HepG2 (cell line): Measurements from ENCODE around the gene BAZ1A. TPM values are rescaled to one million over a fixed set of nuclear protein-coding genes. Genes with fewer than 3 reads are reported as not detected.

Experiments
- ATAC-seq: fragments of 200-7000 bp; cut with Tn5 transposase; 3 replicates; pipeline ENCODE4 v1.9.1; 2020; ENCODE audit warnings: mild to moderate bottlenecking, moderate library complexity
- BruUV-seq: library from RNA; stranded (reverse); fragments of 400-500 nt; replicated peaks from 2 replicates; lab custom pipeline; 2021; lab: Mats Ljungman, UMichigan
- CTCF ChIA-PET: fragments of 300-600 bp; formaldehyde crosslinking; extraction: SDS; loops from one replicate; lab custom pipeline; 2021; ENCODE audit warnings: low total read pairs, inconsistent platforms, low intra/inter-chr PET ratio; lab: Yijun Ruan, JAX
- POLR2A ChIA-PET: fragments of 350-600 bp; sonication (Branson Sonifier 250); formaldehyde crosslinking; loops from one replicate; lab custom pipeline; 2020; ENCODE audit warnings: antibody characterized with exemption, inconsistent platforms; lab: Yijun Ruan, JAX
- DNase-seq: peaks from one replicate; pipeline ENCODE4 v3.0.0-alpha.2; 2015; ENCODE audit warnings: low spot score
- FAIRE-seq: peaks from 3 replicates; lab custom pipeline; 2011; peaks lifted over from hg19 to GRCh38; lab: Jason Lieb, UNC
- H2AFZ ChIP-seq: one replicate; pipeline ENCODE4 v1.6.1; 2011; ENCODE audit warnings: low read length, inconsistent platforms
- H3K27ac ChIP-seq: fragments of 300-600 bp; 3 replicates; pipeline ENCODE4 v1.8.0; 2011; ENCODE audit warnings: mixed run types, mild to moderate bottlenecking, mixed read lengths, low read length, inconsistent platforms; ENCODE audit not compliant: insufficient read depth; ENCODE audit errors: extremely low read length
- H3K27me3 ChIP-seq, 2 experiments: fragments of 200-600 bp in 1 of 2; 2 replicates in 1 of 2; 3 replicates in 1 of 2; pipeline versions ENCODE4 v1.6.0 to v1.8.0; 2011; ENCODE audit warnings: low read length in 2 of 2, mild to moderate bottlenecking in 2 of 2, moderate library complexity in 2 of 2, inconsistent platforms in 1 of 2; ENCODE audit not compliant: insufficient read depth in 2 of 2, control insufficient read depth in 1 of 2
- H3K36me3 ChIP-seq, 2 experiments: fragments of 200-600 bp in 1 of 2; replicated peaks in 1 of 2; 2 replicates in 1 of 2; 3 replicates in 1 of 2; pipeline versions ENCODE4 v1.5.1 to v1.8.0; 2011; ENCODE audit warnings: low read length in 2 of 2, inconsistent platforms in 1 of 2; ENCODE audit not compliant: insufficient read depth in 2 of 2, control insufficient read depth in 1 of 2
- H3K4me1 ChIP-seq: 2 replicates; pipeline ENCODE4 v1.5.1; 2012; ENCODE audit warnings: low read length, inconsistent platforms; ENCODE audit not compliant: insufficient read depth
- H3K4me2 ChIP-seq: 2 replicates; pipeline ENCODE4 v1.6.0; 2011; ENCODE audit warnings: low read depth, low read length, inconsistent platforms
- H3K4me3 ChIP-seq, 3 experiments: fragments of 200-600 bp in 1 of 3; sonication (generic), shearing (Covaris generic) in 1 of 3; replicated peaks in 1 of 3; 2 replicates each; pipeline ENCODE4 v1.5.1; 2011 to 2016; ENCODE audit warnings: low read length in 3 of 3, inconsistent platforms in 2 of 3, low read depth in 2 of 3, mild to moderate bottlenecking in 2 of 3, control low read depth in 1 of 3, mixed read lengths in 1 of 3; ENCODE audit not compliant: insufficient read depth in 1 of 3
- H3K79me2 ChIP-seq: one replicate; pipeline ENCODE4 v1.6.1; 2011; ENCODE audit warnings: low read length, inconsistent platforms; ENCODE audit not compliant: insufficient read depth
- H3K9ac ChIP-seq: 2 replicates; pipeline ENCODE4 v1.6.0; 2011; ENCODE audit warnings: mild to moderate bottlenecking, low read depth, low read length, inconsistent platforms; ENCODE audit not compliant: insufficient read depth
- H3K9me3 ChIP-seq: 2 replicates; pipeline ENCODE4 v1.5.1; 2012; ENCODE audit warnings: mild to moderate bottlenecking, low read length
- H4K20me1 ChIP-seq: 2 replicates; pipeline ENCODE4 v1.6.0; 2011; ENCODE audit warnings: inconsistent platforms, mild to moderate bottlenecking, low read length, moderate library complexity; ENCODE audit not compliant: insufficient read depth
- ARNT2 ChIP-seq: sonication (generic); formaldehyde crosslinking; IDR thresholded peaks from 2 replicates; pipeline ENCODE4 v1.8.0; 2022; ENCODE audit warnings: mild to moderate bottlenecking, low read depth, missing genetic modification reagents, moderate library complexity
- CHCHD3 ChIP-seq: sonication (generic); formaldehyde crosslinking; IDR thresholded peaks from 2 replicates; pipeline ENCODE4 v1.8.0; 2022; ENCODE audit warnings: mild to moderate bottlenecking, missing genetic modification reagents, moderate library complexity
- DMAP1 ChIP-seq: IDR thresholded peaks from 2 replicates; pipeline ENCODE4 v1.6.1; 2016
- DNMT1 ChIP-seq: sonication (generic); formaldehyde crosslinking; IDR thresholded peaks from 2 replicates; pipeline ENCODE4 v1.5.1; 2020; ENCODE audit warnings: mild to moderate bottlenecking, missing genetic modification reagents
- EEA1 ChIP-seq: sonication (generic); formaldehyde crosslinking; IDR thresholded peaks from 2 replicates; pipeline ENCODE4 v1.5.1; 2020; ENCODE audit warnings: mild to moderate bottlenecking, missing genetic modification reagents, borderline replicate concordance
- ERF ChIP-seq: IDR thresholded peaks from 2 replicates; pipeline ENCODE4 v1.6.1; 2018; ENCODE audit warnings: missing biosample characterization, missing genetic modification reagents
- MEIS2 ChIP-seq: sonication (generic); formaldehyde crosslinking; IDR thresholded peaks from 2 replicates; pipeline ENCODE4 v1.9.0; 2021; ENCODE audit warnings: mild to moderate bottlenecking, missing genetic modification reagents
- NFE2 ChIP-seq: sonication (generic); formaldehyde crosslinking; IDR thresholded peaks from 2 replicates; pipeline ENCODE4 v1.4.0; 2020; ENCODE audit warnings: missing genetic modification reagents
- POLR2G ChIP-seq: fragments of 200-400 bp; formaldehyde crosslinking; IDR thresholded peaks from 2 replicates; pipeline ENCODE4 v1.6.1; 2018; ENCODE audit warnings: mild to moderate bottlenecking, low read depth, low read length, moderate library complexity
- RBM22 ChIP-seq: fragments of 200-400 bp; formaldehyde crosslinking; optimal IDR thresholded peaks from 2 replicates; pipeline ENCODE3; 2017; ENCODE audit warnings: mild to moderate bottlenecking, low read length, moderate library complexity
- TBX3 ChIP-seq: fragments of 450-650 bp; IDR thresholded peaks from 2 replicates; pipeline ENCODE4 v1.6.1; 2017; ENCODE audit warnings: antibody characterized with exemption, mild to moderate bottlenecking, inconsistent platforms, borderline replicate concordance
- ZNF260 ChIP-seq: sonication (generic); formaldehyde crosslinking; IDR thresholded peaks from 2 replicates; pipeline ENCODE4 v1.4.0; 2020; ENCODE audit warnings: missing genetic modification reagents, low read depth, mild to moderate bottlenecking, borderline replicate concordance
- ZNF382 ChIP-seq: sonication (generic); formaldehyde crosslinking; IDR thresholded peaks from 2 replicates; pipeline ENCODE4 v1.5.0; 2020; ENCODE audit warnings: missing genetic modification reagents, mild to moderate bottlenecking, borderline replicate concordance
- ZNF543 ChIP-seq: sonication (generic); formaldehyde crosslinking; IDR thresholded peaks from 2 replicates; pipeline ENCODE4 v1.4.0; 2020; ENCODE audit warnings: mild to moderate bottlenecking, missing genetic modification reagents
- ZSCAN21 ChIP-seq: sonication (generic); formaldehyde crosslinking; IDR thresholded peaks from 2 replicates; pipeline ENCODE4 v1.8.0; 2022; ENCODE audit warnings: mild to moderate bottlenecking, missing genetic modification reagents, moderate library complexity, borderline replicate concordance
- WGBS: methylation state at CpG from one replicate; pipeline ENCODE4 v1.1.6; 2017; ENCODE audit warnings: low lambda C conversion rate; 5-methylcytosine and 5-hydroxymethylcytosine counted together
- in situ Hi-C: cut with HindIII; loops from 2 replicates; pipeline ENCODE4 v1.10.0; 2017; ENCODE audit warnings: low pct_unique_long_range_greater_than_20kb; ENCODE audit not compliant: extremely low pct_ligation_motif_present
- intact Hi-C: fragments of 100-400 bp; cut with micrococcal nuclease; formaldehyde crosslinking; loops from one replicate; pipeline ENCODE4 v1.10.0; 2022; ENCODE audit not compliant: unreplicated experiment
- polyA plus RNA-seq, 8 experiments: library from polyadenylated mRNA; depleted of rRNA in 3 of 8; stranded (reverse) in 7 of 8; unstranded in 1 of 8; fragments of >200 nt; fragmentation: Illumina TruSeq in 4 of 8; extraction: Trizol in 4 of 8; gene quantifications; 2 replicates each; pipeline versions ENCODE4 v1.2.1 to v1.2.3, GENCODE V29; 2011 to 2016; ENCODE audit warnings: low read depth in 4 of 8, missing spikeins in 1 of 8, mixed read lengths in 1 of 8; ENCODE audit not compliant: insufficient read depth in 1 of 8
- total RNA-seq, 5 experiments: library from RNA; depleted of rRNA; stranded (reverse); fragments of >200 nt; fragmentation: Illumina TruSeq; extraction: Trizol; gene quantifications; 2 replicates each; pipeline ENCODE4 v1.2.3, GENCODE V29; 2016; ENCODE audit warnings: low read depth in 1 of 5
- TF ChIP-seq, protein P1 (sequence below): sonication (generic); formaldehyde crosslinking; IDR thresholded peaks from 2 replicates; pipeline ENCODE4 v1.4.0; 2020; ENCODE audit warnings: missing genetic modification reagents

Gene BAZ1A
- total and polyA plus RNA-seq, 2 of the 13 experiments (the other 11 are each of a cell fraction or from before 2014, with no cell fraction given) = 20.9 to 56.8 TPM

- peak; percentile 98 for TF ChIP-seq POLR2G
- peak; percentile 90; the same call in 1 of the 2 replicates for TF ChIP-seq DMAP1 (CRISPR knock-in tag)
- no peak for TF ChIP-seq RBM22
- TF ChIP-seq NFE2 (CRISPR knock-in tag) = no peak; the same call in 1 of the 2 replicates
- TF ChIP-seq DNMT1 (CRISPR knock-in tag) = peak; percentile 95
Measured at GRCh38 chr14:34714320-34715126, 160.6 kb downstream of the BAZ1A start, which contains the start of gene CFL2 (continued).

DNA sequence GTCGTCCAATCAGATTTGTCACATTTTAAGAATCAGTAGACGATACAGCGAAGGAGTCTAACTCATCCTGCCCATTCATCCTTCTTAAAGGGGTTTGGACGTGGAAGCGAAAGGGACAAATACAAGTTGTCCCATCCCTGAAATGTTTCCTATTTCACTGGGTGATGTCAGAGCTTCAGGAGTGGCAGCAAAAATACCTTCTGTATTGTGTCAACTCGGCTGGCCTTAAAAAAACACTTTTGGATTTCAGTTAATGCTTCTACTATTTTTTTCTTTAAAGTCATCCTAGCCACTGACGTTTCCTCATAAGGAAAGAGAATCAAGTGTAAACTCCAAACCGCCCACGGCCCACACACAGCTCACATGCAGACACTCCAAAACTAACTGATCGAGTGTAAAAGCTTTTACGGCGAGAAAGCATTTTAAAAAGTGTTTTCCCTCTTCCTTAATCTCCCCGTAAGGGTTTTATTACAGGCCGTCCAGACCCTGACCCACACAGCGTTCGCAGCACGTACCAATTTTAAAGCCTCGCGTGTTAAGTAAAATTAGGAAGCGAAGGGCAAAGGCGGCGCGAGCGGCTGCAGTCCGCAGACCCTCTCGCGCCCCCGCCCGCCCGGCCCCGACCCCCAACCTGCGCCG is 161.4 kb downstream of the BAZ1A start:
- Histone ChIP-seq H3K27me3 (peaks cover 0 to 11% of the 10 kb centered on the region in 2 experiments; a peak in 4 of 5 replicates), H3K36me3 (peaks cover 6 to 10% of the 10 kb centered on the region in 2 experiments; a peak in 3 of 5 replicates), H3K9ac (peak overlapping the region; percentile 92), H3K9me3 (no peaks in the 10 kb centered on the region), H3K4me1 (peaks cover 45% of the 10 kb centered on the region), H3K4me2 (peak overlapping the region; percentile 82), H2AFZ (peak overlapping the region; percentile 0), H3K27ac (peak overlapping the region; percentile 80), H3K4me3 (peak overlapping the region; percentile 92 to 97 (median 96)), H3K79me2 (peaks cover 21% of the 10 kb centered on the region), H4K20me1 (no peaks in the 10 kb centered on the region)
- WGBS = 4% methylated on average over 33 of the region's 33 CpGs
- ChIA-PET CTCF (interaction anchor here (1.2 kb wide), 1 partner anchor 9 kb away, joined by 6 read pairs; no protein-coding TSS in a partner anchor), POLR2A (interaction anchor here (0.6 to 5.4 kb wide), 14 partner anchors 9 to 1112 kb away, joined by 3 to 61 read pairs (median 5); partner anchors contain the start of genes BRMS1L, NFKBIA, PSMA6 and SRP54)
- ATAC-seq (peak; percentile 39), FAIRE-seq (no peak), DNase-seq (peak; percentile 55)
- no TSS peak for BruUV-seq
- in situ Hi-C loops (no loop called here), intact Hi-C loops (no loop called here)
- TF ChIP-seq ZNF260 (CRISPR knock-in tag) (no peak), ERF (CRISPR knock-in tag) (0 out of 2 replicates have a peak, but pooled peaks have one; percentile 14), ARNT2 (CRISPR knock-in tag) (0 out of 2 replicates have a peak, but pooled peaks have one; percentile 39), ZNF382 (CRISPR knock-in tag) (no peak), EEA1 (CRISPR knock-in tag) (no peak), ZSCAN21 (no peak), MEIS2 (CRISPR knock-in tag) (no peak), TBX3 (no peak), CHCHD3 (CRISPR knock-in tag) (0 out of 2 replicates have a peak, but pooled peaks have one; percentile 23), ZNF543 (0 out of 2 replicates have a peak, but pooled peaks have one; percentile 4)
- TF ChIP-seq, protein P1, sequence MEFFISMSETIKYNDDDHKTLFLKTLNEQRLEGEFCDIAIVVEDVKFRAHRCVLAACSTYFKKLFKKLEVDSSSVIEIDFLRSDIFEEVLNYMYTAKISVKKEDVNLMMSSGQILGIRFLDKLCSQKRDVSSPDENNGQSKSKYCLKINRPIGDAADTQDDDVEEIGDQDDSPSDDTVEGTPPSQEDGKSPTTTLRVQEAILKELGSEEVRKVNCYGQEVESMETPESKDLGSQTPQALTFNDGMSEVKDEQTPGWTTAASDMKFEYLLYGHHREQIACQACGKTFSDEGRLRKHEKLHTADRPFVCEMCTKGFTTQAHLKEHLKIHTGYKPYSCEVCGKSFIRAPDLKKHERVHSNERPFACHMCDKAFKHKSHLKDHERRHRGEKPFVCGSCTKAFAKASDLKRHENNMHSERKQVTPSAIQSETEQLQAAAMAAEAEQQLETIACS (CRISPR knock-in tag) = no peak
